ENCODE measurements around the gene UNC5C. TPM values are rescaled to one million over a fixed set of nuclear protein-coding genes. Genes with fewer than 3 reads are reported as not detected.

Gene UNC5C
- under 0.01 and 0.13 TPM in 2 replicates for total RNA-seq

GRCh38 chr4:95548738-95549245 is at the start of gene UNC5C:
TSS of gene UNC5C (minus strand) at chr4:95548973.

All from bladder microvascular endothelial cell (primary cell).